Measurements from ENCODE around the gene ADCY5.

GRCh38 chr3:123471106-123471505, 22.2 kb upstream of the ADCY5 start:
- TF ChIP-seq SIN3A (IDR thresholded peaks at IDR 0.05; ENCODE audit: borderline replicate concordance, insufficient read depth, low read depth, low read length) (no peak), CTCF (IDR thresholded peaks at IDR 0.05) (no peak)

Measured in Panc1 (cell line).